ENCODE data around the gene LILRB5.
"Not testable (repeated sequence)": the region's sequence is repeated elsewhere in the genome, so short reads cannot be mapped to it uniquely, and the experiment has no call there.

LILRB5 gene

GRCh38 chr19:54257116-54257480 lies at the start of gene LILRB5:
TSS of gene LILRB5 (minus strand) at chr19:54257273. CDS start at chr19:54257193, 80 bp downstream.
- no peak for FAIRE-seq

GRCh38 chr19:54305141-54305540 lies 48.1 kb upstream of the LILRB5 start:
- no peak for FAIRE-seq

DNA sequence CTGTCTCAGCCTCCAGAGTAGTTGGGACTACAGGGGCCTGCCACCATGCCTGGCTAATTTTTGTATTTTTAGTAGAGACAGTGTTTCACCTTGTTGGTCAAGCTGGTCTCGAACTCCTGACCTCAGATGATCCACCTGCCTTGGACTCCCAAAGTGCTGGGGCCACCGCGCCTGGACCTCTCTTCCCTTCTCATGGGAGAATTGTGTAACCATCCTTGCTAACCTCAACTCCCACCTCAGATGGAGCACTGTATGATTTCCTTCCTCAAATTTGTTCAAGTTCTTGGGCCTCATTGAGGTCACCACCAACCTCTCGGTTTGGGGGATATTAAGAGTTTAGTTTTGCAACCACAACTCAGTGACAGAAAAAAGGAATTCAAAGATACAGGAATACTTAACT lies 45.2 kb upstream of the LILRB5 start:
- no peak for FAIRE-seq

- no peak for FAIRE-seq
Observed at GRCh38 chr19:54299515-54299914, 42.4 kb upstream of the LILRB5 start.

- no peak for FAIRE-seq
Observed at GRCh38 chr19:54299126-54299498, 42.0 kb upstream of the LILRB5 start.

- no peak for FAIRE-seq
Observed at GRCh38 chr19:54298357-54299125, 41.5 kb upstream of the LILRB5 start.

GRCh38 chr19:54297759-54298305 lies 40.8 kb upstream of the LILRB5 start:
- FAIRE-seq: no peak

DNA sequence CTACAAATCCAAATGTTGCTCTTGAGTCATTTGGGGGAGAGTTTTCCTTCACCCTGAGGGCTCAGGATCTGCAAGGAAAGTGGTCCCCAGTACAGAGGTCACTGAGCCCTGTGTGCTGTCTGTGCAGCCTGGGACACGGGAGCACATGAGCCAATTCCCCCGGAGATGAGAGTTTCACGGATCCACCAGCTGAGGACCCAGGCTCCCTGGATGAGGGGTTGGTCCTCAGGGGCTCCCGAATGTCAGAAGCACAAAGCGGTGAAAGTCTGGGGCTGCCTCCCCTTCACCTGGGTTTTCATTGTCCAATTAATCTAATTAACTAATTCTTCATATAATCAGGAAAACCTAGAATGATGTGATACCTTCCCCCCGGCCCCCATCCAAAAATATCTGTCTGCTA lies 37.5 kb upstream of the LILRB5 start:
- no peak for FAIRE-seq

GRCh38 chr19:54289160-54289559 lies 32.1 kb upstream of the LILRB5 start:
- not testable (repeated sequence) for FAIRE-seq

DNA sequence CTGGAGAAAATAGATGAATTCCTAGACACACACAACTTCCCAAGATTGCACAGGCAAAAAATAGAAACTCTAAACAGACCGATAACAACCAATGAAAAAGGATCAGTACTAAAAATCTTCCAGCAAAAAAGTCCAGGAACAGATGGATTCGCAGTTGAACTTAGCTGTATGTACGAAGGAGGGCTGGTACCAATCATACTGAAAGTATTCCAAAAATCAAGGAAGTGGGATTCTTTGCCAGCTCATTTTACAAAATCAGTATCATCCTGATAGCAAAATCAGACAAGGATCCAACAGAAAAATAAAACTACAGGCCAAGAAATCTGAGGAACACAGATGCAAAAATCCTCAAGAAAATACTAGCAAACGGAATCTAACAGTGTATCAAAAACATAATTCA lies 30.4 kb upstream of the LILRB5 start:
- no peak for FAIRE-seq

DNA sequence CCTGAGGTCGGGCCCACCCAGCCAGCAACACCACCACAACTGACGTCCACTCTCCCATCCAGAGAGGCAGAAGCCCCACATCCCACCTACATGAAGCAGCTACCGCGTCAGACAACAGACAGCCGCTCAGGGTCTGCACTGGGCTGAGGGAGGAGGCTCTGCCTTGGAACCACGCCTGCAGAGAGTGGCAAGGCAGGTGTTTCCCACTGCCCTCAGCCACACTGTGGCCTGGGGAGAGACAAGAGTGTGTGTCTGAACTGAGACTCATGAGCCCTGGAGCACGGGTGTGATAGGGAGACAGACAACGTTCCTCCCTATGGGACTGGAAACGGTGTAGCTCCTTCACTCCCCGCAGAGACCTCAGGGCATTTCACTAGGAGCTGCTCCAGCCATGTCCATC lies 29.2 kb upstream of the LILRB5 start:
- FAIRE-seq: not testable (repeated sequence)

GRCh38 chr19:54285427-54286056 lies 28.5 kb upstream of the LILRB5 start:
- FAIRE-seq: not testable (repeated sequence)

DNA sequence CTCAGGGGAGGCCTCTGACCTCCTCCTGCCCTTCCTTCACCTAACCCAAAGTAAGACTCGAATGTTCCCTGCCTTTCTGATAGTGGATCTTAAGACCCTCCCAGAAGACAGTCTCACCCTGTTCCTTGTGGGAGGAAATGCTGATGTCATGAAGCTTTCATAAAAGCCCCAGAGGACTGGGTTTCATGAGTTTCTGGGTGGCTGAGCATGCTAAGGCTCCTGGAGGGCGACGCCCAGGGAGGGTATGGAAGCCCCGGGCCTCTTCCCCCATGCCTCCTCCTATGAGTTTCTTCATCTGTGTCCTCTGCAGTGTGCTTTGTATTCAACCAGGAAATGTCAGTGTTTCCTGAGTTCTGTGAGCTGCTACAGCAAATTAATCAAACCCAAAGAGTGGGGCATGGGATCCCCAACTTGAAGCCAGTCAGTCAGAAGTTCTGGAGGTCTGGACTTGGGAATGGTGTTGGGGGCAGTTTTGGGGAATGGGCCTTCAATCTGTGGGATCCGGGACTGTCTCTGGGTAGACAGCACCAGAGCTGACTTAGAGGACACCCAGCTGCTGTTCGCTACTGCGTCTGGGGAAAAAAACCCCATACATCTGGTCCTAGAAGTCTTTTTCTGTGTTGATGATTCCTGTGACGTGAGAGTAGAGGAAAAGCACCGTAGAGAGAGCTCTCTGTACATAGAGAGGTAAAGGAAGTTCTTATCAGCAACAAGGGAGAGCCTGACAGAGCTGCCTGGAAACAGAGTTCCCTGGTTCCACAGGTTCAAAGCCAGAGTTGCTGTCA lies 25.8 kb upstream of the LILRB5 start:
- FAIRE-seq: no peak

- FAIRE-seq: not testable (repeated sequence)
Observed at GRCh38 chr19:54281729-54282075, 24.6 kb upstream of the LILRB5 start.

DNA sequence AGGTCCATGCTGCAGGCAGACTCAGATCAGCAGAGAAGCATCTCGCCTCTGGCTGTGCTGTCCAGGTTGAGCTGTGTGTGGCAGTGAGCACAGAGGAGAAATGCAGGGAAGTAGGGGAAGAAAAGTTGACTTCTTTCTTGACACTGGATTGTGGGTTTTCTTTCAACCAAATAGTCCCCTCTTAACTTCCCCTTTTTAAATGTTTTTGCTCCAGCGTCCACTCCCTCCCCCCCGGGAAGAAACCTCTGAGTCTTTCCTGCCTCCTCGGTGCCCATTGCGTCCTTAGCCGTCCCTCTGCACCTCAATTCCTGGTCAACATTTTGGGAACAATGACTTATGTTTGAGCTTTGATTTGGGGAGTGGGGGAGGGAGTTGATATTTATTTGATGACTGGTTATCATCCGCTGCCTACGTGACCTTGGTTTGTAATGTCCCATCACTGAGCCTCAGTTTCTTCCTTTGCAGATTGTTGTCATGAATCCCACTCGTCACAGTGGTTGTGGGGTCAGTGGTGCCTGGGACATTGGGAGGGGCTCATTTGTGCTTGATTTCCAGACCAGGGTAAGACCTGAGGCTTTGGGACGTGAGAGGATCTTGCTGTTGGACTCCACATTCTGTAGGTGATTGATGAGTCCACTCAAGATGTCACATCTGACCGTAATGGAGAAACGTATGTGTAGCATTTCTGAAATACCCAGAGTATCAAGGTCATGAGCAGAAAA lies 24.1 kb upstream of the LILRB5 start, which contains the start of gene LILRB2:
TSS of gene LILRB2 (minus strand) at position 104 of the 722 bp plus-strand sequence. CDS start 614 bp downstream, outside the sequence.
- no peak for FAIRE-seq

DNA sequence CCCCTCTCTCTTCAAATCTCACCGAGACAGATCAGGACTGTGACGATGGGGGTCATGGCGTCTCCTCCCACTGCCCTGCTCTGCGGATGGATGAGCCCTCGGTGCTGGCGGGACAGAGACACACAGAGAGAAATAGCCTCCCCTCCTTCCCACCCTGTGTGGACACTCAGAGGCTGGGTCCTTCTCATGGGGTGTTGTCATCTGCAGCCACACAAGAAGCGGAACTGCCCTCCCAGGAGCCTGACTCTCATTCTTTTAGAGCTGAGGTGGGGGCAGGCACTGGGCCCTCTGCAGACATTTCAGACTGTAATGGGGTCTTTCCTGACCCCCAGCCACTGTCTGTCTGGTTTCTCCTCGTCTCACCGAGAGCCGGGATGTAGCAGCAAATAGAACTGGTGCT lies 23.4 kb upstream of the LILRB5 start:
- FAIRE-seq: not testable (repeated sequence)

- FAIRE-seq: not testable (repeated sequence)
Observed at GRCh38 chr19:54280025-54280424, 23.0 kb upstream of the LILRB5 start.

- FAIRE-seq: no peak
Observed at GRCh38 chr19:54279406-54279962, 22.4 kb upstream of the LILRB5 start.

- not testable (repeated sequence) for FAIRE-seq
Observed at GRCh38 chr19:54278571-54279195, 21.6 kb upstream of the LILRB5 start.

DNA sequence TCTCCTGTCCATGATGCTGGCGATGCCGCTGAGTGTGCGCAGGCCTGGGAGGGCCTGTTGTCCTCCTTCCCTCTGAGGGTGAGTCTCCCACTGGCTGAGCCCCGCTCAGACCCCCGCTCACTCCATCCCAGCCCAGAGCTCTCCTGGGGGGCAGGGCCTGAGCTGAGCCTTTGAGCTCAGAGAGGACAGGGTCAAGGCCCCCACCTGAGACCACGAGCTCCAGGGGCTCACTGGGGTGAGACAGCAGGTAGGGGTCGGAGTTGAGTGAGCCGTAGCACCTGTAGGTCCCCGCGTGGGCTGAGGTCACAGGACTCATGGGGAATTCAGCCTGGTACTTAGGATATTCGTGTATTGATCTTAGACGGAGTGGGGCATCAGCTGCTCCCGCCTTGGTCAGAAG lies 21.0 kb upstream of the LILRB5 start:
- not testable (repeated sequence) for FAIRE-seq

DNA sequence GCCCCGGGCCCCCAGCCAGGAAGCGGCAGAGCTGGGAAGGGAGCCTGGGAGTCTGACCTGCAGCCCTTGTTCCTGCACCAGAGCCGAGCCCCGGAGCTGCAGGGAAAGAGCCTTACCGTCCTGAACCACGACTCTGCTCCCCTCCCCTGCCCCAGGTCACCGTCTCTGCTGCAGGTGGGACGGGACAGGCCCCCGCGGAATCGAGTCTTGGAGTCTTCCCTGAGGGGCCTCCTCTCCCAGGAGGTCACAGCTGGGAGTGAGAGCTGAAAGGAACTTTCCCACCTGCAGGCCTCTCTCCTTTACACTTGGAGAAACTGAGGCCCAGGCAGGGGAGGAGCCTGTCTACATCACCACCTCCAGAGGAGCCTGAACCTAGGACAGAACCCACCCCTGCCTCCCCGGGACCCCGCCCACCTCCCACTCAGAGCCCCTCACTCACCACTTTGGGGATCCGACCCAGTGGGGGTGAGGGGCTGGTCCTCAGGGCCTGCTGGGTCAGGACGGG lies 20.1 kb upstream of the LILRB5 start:
- FAIRE-seq: not testable (repeated sequence)

- no peak for FAIRE-seq
Observed at GRCh38 chr19:54275951-54276350, 18.9 kb upstream of the LILRB5 start.
